Esophagus squamous epithelium (tissue), 4 donors: ENCODE results near the gene YIPF4. TPM values are rescaled to one million over a fixed set of nuclear protein-coding genes. Genes with fewer than 3 reads are reported as not detected.

ENCODE experiments used
- total RNA-seq, 4 donors: library from RNA; depleted of rRNA; stranded (reverse); fragments of >200 nt; gene quantifications; one replicate each; pipeline ENCODE4 v1.1.0, GENCODE V29; 2016

YIPF4 gene
- total RNA-seq, 4 donors from 2014 or later, result 11.9 to 34.9 (median 13.7) TPM

Other genes starting within 250 kb of the YIPF4 start
- 10 to 100 TPM; 53.0 to 58.2 (median 54.6) TPM for gene DPY30, start 238.1 kb upstream of the YIPF4 start, total RNA-seq
- 10 to 100 TPM; 13.1 to 19.4 (median 14.4) TPM for gene SPAST, start 214.3 kb upstream of the YIPF4 start, total RNA-seq
- gene SLC30A6, start 112.0 kb upstream of the YIPF4 start, total RNA-seq, result 10 to 100 TPM in 3 of 4 donors, 1 to 10 TPM in 1; 9.3 to 22.5 (median 17.2) TPM
- under 1 TPM in 3 of 4 donors, not detected in 1; 0.44 to 0.91 (median 0.57) TPM for gene NLRC4, start 13.0 kb upstream of the YIPF4 start, total RNA-seq
- 100 to 1,000 TPM in 1 of 4 donors, 10 to 100 TPM in 3; 56.7 to 120 (median 76.6) TPM for gene BIRC6, start 79.1 kb downstream of the YIPF4 start, total RNA-seq